Measurements from ENCODE around the gene CPLX4.

The CPLX4 gene

DNA sequence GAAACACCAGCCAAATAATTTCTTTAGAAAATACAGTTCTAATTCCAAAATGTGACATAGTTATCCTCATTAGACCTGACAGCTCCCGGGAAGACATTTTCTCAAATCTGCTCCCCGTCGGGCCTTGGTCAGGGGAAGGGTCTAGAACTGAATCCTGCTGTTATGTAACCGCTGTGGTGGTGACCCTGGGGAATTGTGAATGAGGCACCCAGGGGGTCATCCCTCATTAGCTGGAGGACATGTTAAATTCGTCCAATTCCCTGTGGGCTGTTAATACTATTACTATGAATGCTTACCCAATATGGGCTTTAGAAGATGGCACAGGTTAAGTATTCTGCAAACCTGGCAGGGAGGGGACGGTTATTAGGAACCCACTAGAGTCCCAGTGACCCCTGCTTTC lies 11.8 kb downstream of the CPLX4 start:
- no peak for DNase-seq (ENCODE audit: low read depth in 2 of 2)

DNA sequence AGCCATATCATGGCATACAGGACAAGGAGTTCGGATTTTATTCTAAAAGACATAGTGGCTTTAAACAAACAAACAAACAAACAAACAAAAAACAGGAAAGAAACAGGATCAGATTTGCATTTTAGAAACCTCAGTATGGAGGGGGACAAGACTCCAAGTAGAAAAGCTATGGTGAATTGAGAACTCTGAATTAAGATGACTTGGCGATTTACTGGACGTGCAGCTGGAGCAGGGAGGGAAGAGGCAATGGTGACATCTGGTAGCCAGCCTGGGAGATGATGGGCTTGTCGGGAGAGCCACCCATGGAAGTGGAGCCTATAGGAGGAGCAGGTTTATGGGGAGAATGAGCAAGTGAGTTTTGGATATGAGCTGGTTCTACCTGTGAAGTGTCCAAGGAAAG lies 13.2 kb downstream of the CPLX4 start:
- no peak for DNase-seq (ENCODE audit: low read depth in 2 of 2)

DNA sequence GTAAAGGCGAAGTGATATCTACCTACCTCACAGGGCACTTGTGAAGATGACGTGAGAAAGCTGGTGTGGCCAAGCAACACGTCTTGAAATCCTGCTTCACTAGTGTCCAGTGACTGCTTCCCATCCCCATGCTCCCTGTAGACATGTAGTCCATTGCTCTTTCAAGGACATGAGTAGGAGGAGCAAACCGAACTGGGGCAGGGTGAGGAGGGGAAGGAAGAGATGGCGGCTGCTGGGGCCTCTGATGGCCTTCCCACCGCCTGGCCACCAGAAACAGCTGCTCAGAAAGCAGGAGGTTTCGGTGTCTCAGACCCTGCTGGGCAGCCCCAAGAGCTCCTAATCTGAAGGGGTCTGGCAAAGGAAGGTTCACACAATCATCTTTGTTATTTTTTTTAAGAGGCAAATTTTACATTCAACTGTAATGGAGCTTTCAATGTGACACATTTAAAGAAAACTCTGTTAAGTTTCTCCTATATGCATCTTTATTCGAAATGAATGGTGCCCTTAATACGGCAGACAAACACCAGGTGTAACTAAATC lies 14.7 kb downstream of the CPLX4 start:
- DNase-seq (ENCODE audit: low read depth in 2 of 2) = no peak

DNA sequence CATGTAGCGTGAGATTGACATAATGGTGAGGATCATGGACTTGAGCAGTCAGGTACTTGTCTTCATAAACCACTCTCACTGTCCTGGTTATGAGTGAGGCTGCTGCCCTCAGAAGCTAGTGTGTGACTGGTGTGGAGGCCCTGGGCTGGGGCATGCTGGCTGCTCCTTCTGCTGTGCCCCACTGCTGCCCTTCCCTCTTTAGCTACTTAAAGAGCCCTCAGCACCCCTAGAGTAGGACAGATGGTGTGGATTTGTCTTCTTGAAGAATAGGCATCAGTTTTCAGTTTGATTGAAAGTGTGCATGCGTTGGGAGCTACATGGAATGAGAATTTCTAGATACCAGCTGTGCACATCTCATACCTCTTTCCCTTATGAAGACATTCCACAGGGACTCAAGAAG lies 15.4 kb downstream of the CPLX4 start:
- DNase-seq (ENCODE audit: low read depth in 2 of 2) = no peak

DNA sequence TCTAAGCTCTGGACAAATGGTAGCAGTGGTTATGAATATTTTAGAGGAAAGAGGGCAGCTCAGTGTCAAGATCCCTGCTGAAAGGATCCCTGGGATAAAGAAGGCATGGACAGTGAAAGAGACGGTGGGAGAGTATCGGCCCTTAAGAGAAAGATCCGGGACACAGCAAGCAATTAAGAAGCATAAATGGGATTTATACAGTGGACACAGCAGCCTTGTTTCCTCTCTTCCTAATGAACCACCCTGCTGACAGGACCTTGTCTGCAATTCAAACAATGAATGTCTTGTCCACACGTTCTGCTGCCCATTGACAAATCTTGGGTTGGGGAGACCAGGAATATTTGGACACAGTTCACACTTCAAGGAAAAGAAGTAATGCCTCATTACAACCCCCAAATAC lies 16.5 kb downstream of the CPLX4 start:
- DNase-seq (ENCODE audit: low read depth in 2 of 2) = no peak

DNA sequence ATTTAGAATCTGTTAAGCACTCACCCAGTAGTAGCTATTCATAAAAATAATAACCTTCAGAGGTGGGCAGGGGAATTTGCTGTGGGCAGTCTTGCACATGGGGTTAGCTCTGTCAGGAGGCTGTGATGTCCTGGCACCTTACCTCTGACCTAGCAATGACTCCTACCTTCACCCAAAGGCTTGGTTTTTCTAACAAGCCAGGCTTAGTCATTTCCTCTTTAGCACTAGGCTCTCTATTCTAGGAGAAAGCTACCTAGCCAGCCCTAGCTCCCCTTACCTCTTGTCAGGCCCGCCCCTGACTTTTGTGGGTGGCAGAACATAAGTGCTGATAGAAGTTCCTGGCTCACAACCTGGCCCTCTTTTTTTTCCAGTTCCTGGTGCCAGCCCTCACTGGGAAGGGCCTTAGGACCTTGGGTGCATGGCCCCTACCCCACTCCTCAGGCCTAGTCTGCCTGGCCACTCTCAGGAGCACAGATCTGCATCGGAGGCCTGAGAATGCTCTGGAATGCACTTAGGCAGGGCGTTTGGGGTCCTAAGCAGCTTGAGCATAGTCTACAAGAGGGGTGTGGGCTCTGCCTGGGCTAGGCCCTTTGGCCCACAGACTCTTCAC lies 17.7 kb downstream of the CPLX4 start:
- DNase-seq (ENCODE audit: low read depth in 2 of 2) = no peak

DNA sequence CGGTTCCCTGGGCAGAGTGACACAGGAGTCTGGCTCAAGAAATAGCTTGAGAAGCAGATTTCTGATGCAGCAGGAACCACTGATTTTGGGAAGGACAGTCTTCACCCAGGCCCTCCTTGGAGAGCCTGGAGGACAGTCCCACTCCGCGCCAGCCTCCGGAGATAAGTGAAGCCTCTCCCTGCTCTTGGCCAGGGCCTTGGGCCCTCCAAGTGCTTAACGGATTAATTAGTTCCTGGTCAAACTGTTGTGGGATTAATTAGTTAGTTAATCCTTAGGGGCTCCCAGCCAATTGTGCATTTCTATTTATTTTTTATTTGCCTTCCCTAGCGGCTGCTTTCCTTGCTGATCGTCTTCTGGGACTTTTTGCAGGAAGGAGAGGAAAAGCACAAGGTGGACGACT lies 19.6 kb downstream of the CPLX4 start:
- DNase-seq (ENCODE audit: low read depth in 2 of 2) = no peak

DNA sequence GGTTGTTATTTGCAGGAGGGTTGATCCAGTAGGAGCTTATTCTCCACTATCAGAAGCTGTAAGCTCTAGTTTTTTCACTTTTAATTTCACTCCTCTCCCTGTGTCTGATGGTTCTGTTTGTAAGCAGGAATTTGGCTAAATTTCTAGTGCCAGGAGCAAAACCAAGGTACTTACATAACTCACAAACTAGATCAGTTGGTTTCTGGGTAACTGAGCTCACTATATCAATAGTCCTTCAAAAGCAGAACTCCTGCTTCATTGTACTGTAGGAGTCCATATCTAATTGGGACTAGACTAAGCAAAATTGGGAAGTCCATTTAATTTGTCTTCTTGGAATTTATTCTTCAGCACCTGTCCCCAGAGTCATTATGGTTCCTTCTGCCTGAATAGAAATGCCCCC lies 25.1 kb downstream of the CPLX4 start:
- DNase-seq (ENCODE audit: low read depth in 2 of 2) = no peak

DNA sequence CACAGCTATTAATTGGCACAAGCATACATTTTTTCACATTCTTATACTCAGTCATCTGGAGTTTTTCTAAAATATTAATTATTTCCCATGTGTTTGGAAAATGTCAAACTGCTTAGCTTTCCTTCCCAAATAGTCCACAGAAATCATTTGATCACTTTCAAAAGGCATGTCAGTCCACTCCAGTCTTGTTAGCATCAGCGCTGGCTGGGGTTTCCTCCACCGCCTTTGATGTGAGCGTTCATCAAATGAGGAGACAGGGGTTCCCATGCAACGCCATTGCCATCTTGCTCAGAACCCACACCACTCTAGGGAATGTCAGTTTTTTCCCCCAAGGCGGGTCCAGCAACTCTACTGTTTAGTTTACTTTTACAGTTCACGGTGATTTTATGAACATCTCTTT lies 32.1 kb downstream of the CPLX4 start:
- DNase-seq (ENCODE audit: low read depth in 2 of 2) = no peak

DNA sequence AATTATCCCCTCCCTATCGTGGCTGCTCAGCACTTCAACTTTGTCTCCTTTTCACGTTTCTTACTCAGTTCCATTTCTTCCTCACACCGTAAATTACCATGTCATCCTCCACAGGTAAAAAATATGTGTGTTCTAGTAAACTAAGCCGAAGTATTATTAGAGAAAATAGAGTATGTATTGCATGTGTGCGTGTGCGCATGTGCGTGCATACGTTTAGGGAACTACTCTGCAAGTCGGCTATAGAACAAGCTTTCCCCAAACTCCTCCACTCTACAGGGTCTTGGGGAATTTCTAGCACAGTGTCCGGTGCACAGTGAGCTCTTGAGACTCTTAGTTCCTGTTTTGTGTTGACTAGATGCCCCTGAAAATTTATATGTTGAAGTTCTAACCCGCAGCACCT lies 36.1 kb downstream of the CPLX4 start:
- no peak for DNase-seq (ENCODE audit: low read depth in 2 of 2)

DNA sequence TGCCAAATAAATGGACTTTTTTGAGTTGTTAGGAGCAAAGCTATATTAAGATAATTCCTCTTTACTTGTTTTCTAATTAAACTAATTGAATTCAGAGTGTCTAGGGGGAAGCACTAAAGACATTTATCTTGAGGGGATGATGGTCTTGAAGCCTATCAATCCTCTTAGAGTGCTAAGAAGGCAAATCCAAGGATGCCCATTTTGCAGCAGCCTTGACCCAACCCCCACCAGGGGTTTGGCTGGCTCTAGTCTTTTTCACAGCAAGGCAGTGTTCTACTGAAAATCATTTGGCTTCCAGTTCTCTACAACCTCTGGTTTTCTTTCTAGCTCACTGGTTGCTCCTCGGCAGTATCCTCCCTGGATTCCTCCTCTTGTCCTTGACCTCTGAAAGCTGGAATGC lies 38.7 kb downstream of the CPLX4 start:
- no peak for DNase-seq (ENCODE audit: low read depth in 2 of 2)

DNA sequence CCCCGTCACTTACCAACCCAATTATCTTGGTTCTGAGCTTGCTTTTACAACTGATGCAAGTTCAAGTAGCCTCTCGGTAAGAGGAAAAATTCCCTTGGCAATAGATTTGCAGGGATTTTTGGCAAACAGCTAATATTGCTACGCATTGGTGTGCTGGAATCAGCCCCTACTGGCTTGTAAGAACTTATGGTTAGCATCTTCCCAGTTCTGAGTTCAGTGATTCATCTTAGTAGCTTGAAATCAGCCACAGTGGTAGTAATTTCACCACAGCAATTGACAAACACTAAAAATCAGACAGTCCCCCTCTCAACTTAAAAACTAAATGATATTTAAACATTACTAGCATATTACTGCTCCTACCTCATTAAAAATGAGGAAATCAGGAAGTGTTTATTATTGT lies 39.3 kb downstream of the CPLX4 start:
- no peak for DNase-seq (ENCODE audit: low read depth in 2 of 2)

DNA sequence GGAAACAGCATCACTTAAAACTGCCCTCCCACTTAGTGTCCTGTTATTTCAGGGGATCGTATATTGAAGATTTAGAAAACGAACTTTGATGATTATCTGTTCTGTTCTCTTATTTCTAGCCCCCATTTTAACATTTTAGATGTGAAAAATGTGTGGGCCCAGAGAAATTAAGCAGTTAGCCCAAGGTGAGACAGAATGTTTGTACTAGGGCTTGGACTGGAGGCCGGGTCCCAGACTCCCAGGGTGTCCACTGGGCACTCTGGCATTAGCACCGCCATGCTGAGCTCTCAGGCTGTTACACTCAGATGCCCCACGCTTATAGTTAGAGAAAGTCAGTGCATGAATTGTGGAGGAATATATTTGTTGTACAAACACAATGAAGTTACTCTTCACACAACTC lies 39.7 kb downstream of the CPLX4 start:
- DNase-seq (ENCODE audit: low read depth in 2 of 2) = no peak

DNA sequence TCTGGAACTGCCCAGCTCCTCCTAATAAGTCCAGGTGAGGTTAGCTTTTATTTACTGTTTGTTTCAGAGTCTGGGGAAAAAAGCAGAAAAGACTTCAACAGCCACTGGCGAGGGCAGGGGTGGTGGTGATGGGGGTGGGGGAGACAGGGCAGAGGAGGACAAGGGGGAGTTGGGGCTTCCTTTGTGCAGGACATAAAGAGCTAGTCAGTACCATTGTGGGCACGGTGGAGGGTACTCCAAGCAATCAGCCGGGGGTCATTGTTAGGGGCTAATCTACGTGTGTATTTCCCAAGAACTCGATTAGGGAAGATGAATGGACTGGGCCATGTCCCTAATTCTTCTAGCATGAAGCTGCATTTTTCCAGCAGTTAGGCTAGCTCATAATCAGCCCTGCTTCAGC lies 42.4 kb downstream of the CPLX4 start:
- no peak for DNase-seq (ENCODE audit: low read depth in 2 of 2)

DNA sequence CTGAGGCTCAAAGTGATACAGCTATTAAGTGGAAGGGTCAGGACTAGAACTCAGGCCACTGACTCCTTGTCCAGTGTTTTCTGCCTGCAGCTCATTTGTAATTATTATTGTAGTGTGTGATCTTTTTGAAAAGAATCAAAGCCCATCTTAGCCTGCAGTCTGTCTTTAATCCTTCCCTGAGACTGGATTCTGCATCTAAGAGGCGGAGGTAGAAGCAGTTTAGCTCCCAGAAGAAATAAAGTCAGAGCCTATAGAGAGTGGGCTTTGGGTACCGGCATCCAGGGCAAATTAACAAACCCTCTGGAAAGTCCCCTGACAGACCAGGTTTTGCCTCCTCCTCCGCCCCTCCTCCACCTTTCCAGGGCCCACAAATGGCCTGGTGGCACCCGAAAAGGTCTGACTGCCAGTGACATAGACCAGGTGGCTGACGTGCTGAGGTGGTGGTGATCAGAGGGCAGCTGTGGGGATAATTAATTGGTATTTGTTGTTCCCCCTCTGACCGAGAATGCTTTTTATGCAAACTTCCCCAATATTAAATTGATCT lies 43.0 kb downstream of the CPLX4 start:
- no peak for DNase-seq (ENCODE audit: low read depth in 2 of 2)

DNA sequence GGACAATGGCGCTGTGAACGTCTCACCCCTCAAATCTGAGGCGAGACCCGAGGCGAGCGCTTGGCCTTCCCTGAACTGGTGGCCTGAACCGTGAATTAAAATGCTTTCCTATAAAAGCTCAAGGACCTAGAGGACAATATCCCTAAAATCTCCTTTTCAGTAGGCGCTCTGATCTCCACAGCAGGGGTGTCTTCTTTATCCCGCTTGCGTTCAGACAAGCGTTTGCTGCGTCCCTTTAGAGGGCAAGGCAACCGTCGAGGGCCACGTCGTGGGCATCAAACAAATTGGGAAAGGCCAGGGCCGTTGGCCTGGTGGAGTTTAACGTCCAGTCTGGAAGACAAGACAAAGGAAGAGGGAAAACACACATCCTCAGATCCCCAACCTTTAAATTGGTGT lies 43.9 kb downstream of the CPLX4 start:
- no peak for DNase-seq (ENCODE audit: low read depth in 2 of 2)

DNA sequence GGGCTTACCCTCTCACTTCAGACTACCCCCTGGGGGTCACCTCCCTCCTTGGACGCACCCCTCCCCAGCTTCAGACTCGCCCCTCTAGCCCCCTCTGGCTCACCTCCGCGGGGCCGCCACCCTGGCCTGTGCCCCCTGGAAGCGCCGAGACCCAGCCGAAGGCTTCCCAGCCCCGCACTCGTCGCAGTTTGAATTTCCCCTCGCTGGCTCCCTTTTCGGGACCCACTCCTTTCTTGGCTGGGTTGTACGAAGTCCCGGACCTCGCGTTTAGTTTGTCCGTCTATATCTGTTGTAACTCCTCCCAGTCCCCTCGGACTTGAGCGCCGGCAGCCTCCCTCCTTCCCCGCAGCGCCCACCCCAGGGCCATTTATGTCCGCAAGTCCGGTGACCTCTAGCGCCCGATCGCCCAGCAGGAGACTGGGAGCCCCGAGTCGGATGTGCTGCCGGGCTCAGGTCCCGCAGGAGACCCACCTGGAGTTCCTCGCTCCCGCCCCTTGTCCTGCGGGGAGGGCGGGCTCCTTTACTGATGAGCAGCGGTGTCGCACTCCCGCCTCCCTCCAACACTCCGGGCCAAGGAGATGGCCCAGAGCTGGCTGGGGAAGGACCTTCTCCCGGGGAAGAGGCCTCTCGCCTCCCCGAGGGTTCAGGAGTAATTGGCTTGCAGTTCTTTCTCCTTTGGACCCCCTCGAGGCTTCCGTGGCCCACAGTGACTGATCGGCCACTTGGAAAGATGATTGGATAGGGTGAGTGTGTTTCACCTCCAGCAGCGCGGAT lies 44.5 kb downstream of the CPLX4 start:
- DNase-seq (ENCODE audit: low read depth in 2 of 2) = no peak

DNA sequence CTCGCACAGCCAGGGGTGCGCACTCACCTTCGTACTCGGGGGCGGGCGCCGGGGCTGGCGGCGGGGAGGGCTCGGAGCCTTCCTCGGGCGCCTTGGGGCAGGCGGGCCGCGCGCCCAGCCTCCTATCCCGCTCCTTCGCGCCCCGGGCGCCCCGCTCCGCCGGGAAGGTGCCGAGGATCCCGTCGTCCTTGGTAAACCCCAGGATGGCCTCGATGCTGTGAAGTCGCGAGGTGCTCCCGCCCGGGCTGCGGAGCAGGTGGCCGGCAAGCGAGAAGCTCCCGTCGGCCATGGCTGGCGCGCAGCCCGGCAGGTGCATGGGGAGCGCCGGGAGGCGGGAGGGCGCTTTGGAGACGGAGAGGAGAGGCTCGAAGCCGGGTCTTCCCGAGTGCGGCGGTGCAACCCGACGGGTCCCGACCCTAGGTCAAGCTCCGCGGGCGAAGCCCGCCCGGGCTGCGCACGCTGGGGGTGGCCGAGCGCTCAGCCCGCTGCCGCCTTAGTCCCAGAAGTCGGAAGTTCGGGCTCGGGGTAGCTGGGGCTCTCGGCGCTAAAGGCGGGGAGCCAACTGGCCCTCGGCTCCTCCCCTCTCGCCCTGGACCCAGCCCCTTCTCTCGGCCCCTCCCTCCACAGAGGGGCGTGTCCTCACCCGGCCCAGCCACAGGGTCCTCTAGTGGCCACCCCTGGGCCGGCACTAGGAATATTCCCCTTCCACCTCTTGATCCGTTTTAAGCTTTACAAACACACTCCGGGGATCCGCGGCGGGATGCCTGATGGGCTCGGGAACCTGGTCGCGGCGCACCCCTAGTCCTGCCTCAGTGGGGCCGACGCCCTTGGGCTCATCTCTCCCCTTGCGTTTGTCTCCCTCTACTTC lies 45.3 kb downstream of the CPLX4 start, which contains the start of gene RAX:
TSS of gene RAX (minus strand) at position 564 of the 868 bp plus-strand sequence. CDS start at position 316, 248 bp downstream.
- no peak for DNase-seq (ENCODE audit: low read depth in 2 of 2)

DNA sequence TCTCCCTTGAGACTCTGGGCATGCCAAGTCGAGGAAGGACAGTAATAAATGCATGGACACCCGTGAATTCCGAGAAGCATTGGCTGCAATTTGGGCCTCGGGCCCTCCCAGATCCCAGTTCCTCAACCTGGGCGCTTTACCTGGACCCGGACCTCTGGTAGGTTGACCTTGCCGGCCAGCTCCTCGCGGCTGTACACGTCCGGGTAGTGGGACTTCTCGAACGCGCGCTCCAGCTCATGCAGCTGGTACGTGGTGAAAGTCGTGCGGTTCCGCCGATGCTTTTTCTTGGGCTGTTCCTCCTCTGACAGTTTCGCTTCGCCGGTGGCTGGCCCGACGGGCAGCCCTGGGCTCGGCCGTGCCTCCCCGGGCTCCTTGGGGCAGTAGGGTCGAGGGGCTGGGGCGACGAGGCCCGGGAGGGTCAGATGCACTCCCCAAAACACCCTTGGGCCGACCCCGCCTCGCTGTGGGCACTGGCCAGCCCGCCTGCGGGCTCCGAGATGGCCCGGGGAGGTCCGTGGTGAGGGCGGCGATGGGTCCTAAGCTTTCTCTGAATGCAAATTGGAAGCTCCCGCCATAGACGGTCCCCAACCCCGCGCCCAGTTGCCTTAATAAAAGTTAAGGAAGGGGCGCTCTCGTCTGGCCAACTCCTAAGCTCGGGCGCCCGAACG lies 46.1 kb downstream of the CPLX4 start:
- DNase-seq (ENCODE audit: low read depth in 2 of 2) = no peak

DNA sequence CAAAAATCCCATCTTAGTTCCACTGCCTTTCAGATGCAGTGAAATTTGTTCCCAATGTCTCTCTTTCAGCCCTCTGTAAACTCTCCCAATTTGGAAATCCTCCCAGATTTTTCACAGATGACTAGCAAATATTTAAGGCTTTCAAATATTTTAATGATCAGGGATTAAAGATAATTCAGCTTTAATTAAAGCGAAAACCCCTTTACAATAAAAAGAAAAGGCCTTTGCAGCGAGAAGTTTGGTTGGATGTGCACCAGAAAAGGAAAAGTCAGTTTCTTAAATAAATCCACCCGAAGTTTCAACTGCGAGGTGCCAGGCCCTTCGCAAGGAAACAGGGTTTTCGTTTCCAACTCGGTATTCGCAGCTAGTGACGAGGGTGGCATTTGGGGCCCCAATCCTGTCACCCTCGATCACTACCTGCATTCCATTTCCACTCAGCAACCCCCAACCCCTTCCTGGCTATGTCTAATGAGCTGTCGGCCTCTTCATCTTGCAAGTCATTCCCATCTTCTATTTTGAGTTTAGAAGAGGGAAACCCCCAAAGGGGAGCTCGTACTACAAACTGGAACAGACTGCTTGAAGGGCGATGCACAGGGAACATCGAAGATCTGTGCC lies 46.7 kb downstream of the CPLX4 start:
- no peak for DNase-seq (ENCODE audit: low read depth in 2 of 2)

DNA sequence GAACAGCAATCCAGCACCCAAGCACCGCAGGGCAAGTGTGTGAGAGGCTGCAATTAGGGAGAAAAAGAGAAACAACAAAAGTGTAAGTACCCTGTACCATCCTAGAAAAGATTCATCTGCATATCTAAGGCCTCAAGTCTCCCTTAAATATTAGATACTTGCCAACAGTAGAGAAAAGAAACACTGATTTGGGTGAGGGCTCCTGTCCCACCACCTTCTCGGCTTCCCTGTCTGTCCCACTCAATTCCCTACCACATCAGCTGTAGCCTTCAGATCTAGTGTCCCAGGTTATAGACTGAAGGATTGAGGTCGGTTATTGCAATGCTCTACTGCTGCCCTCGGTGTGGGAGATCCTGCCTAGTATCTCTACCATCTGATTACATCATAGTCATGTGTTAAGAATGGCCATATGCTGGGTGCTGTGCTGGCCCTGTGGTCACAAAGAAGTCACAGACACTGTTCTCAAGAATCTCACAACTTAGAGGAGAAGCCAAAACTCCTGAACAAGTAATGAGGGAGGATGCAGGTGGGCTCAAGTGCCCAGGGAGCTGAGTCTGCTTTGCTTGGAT lies 47.7 kb downstream of the CPLX4 start:
- no peak for DNase-seq (ENCODE audit: low read depth in 2 of 2)
